ENCODE measurements around the gene GSN. TPM values are rescaled to one million over a fixed set of nuclear protein-coding genes. Genes with fewer than 3 reads are reported as not detected.

GSN gene
- total RNA-seq, 1 donor from 2014 or later, result 249 TPM

GRCh38 chr9:121309171-121309570, 41.2 kb downstream of the GSN start:
- H3K36me3 Mint-ChIP-seq (ENCODE audit: unreplicated experiment), result peaks cover 45% of the 10 kb centered on the region

GRCh38 chr9:121309833-121310425, 42.0 kb downstream of the GSN start:
- no peak overlapping the region for H3K4me3 Mint-ChIP-seq (ENCODE audit: unreplicated experiment)
- H3K4me1 Mint-ChIP-seq (ENCODE audit: unreplicated experiment), result no peaks in the 10 kb centered on the region
- no peak overlapping the region for H3K27ac Mint-ChIP-seq (ENCODE audit: unreplicated experiment)
- no peaks in the 10 kb centered on the region for H3K9me3 Mint-ChIP-seq (ENCODE audit: unreplicated experiment)
- peaks cover 45% of the 10 kb centered on the region for H3K36me3 Mint-ChIP-seq (ENCODE audit: unreplicated experiment)
- no peak for TF ChIP-seq CTCF (IDR thresholded peaks at IDR 0.05)
- no peak for DNase-seq (ENCODE audit: extremely low spot score, unreplicated experiment)
- H3K27me3 Mint-ChIP-seq (ENCODE audit: unreplicated experiment), result no peaks in the 10 kb centered on the region

More at GRCh38 chr9:121309171-121309570, 41.2 kb downstream of the GSN start:
- Mint-ChIP-seq H3K9me3 (ENCODE audit: unreplicated experiment) (no peaks in the 10 kb centered on the region), H3K27ac (ENCODE audit: unreplicated experiment) (no peak overlapping the region), H3K4me1 (ENCODE audit: unreplicated experiment) (no peaks in the 10 kb centered on the region), H3K4me3 (ENCODE audit: unreplicated experiment) (no peak overlapping the region), H3K27me3 (ENCODE audit: unreplicated experiment) (no peaks in the 10 kb centered on the region)
- TF ChIP-seq CTCF (IDR thresholded peaks at IDR 0.05), result no peak
- no peak for DNase-seq (ENCODE audit: extremely low spot score, unreplicated experiment)

- Mint-ChIP-seq H3K4me3 (ENCODE audit: unreplicated experiment) (no peak overlapping the region), H3K9me3 (ENCODE audit: unreplicated experiment) (no peaks in the 10 kb centered on the region), H3K36me3 (ENCODE audit: unreplicated experiment) (peaks cover 45% of the 10 kb centered on the region), H3K4me1 (ENCODE audit: unreplicated experiment) (no peaks in the 10 kb centered on the region), H3K27me3 (ENCODE audit: unreplicated experiment) (no peaks in the 10 kb centered on the region), H3K27ac (ENCODE audit: unreplicated experiment) (no peak overlapping the region)
- no peak for TF ChIP-seq CTCF (IDR thresholded peaks at IDR 0.05)
- no peak for DNase-seq (ENCODE audit: extremely low spot score, unreplicated experiment)
Measured at GRCh38 chr9:121310571-121310970, 42.6 kb downstream of the GSN start.

- TF ChIP-seq CTCF (IDR thresholded peaks at IDR 0.05), result no peak
- Mint-ChIP-seq H3K27me3 (ENCODE audit: unreplicated experiment) (no peaks in the 10 kb centered on the region), H3K27ac (ENCODE audit: unreplicated experiment) (no peak overlapping the region), H3K4me1 (ENCODE audit: unreplicated experiment) (no peaks in the 10 kb centered on the region), H3K4me3 (ENCODE audit: unreplicated experiment) (no peak overlapping the region), H3K9me3 (ENCODE audit: unreplicated experiment) (no peaks in the 10 kb centered on the region), H3K36me3 (ENCODE audit: unreplicated experiment) (peaks cover 52% of the 10 kb centered on the region)
- no peak for DNase-seq (ENCODE audit: extremely low spot score, unreplicated experiment)
Measured at GRCh38 chr9:121312169-121312568, 44.2 kb downstream of the GSN start.

GRCh38 chr9:121313458-121314152, 45.6 kb downstream of the GSN start:
- Mint-ChIP-seq H3K4me3 (ENCODE audit: unreplicated experiment) (no peak overlapping the region), H3K27ac (ENCODE audit: unreplicated experiment) (no peak overlapping the region), H3K9me3 (ENCODE audit: unreplicated experiment) (no peaks in the 10 kb centered on the region), H3K4me1 (ENCODE audit: unreplicated experiment) (peaks cover 5% of the 10 kb centered on the region), H3K36me3 (ENCODE audit: unreplicated experiment) (peaks cover 51% of the 10 kb centered on the region), H3K27me3 (ENCODE audit: unreplicated experiment) (no peaks in the 10 kb centered on the region)
- TF ChIP-seq CTCF (IDR thresholded peaks at IDR 0.05), result no peak
- DNase-seq (ENCODE audit: extremely low spot score, unreplicated experiment), result no peak

All from osteocyte (in vitro differentiated cells).